Right lobe of liver (tissue), 6 donors: ENCODE measurements around the gene ATP8B2. TPM values are rescaled to one million over a fixed set of nuclear protein-coding genes. Genes with fewer than 3 reads are reported as not detected.

Source experiments
- ATAC-seq, 4 donors: fragments of 200-7000 bp; cut with Tn5 transposase; one replicate each; pipeline ENCODE4 v1.9.1; 2020; ENCODE audit warnings: mild to moderate bottlenecking in 4 of 4, moderate library complexity in 4 of 4
- DNase-seq, 3 donors: peaks; one replicate each; pipeline ENCODE4 v3.0.0-alpha.2; 2020
- H3K27ac ChIP-seq, 3 donors: fragments of 200-600 bp; one replicate each; pipeline ENCODE4 v1.8.0; 2022
- H3K27me3 ChIP-seq, 2 donors: fragments of 200-600 bp; one replicate each; pipeline ENCODE4 v1.8.0; 2022
- H3K36me3 ChIP-seq, 4 donors: fragments of 200-600 bp; sonication (generic) in 1 of 4; one replicate each; pipeline versions ENCODE4 v1.5.1 to v1.8.0; 2017 to 2022; ENCODE audit warnings: control low read depth in 1 of 4
- H3K4me1 ChIP-seq, 4 donors: fragments of 200-600 bp; sonication (generic) in 1 of 4; one replicate each; pipeline versions ENCODE4 v1.5.1 to v1.8.0; 2017 to 2022; ENCODE audit warnings: control low read depth in 1 of 4
- H3K4me3 ChIP-seq, 3 donors: fragments of 200-600 bp; one replicate each; pipeline ENCODE4 v1.8.0; 2022
- H3K9me3 ChIP-seq, 4 donors: fragments of 200-600 bp; sonication (generic) in 1 of 4; one replicate each; pipeline versions ENCODE4 v1.5.1 to v1.8.0; 2017 to 2022; ENCODE audit warnings: control low read depth in 1 of 4
- POLR2A ChIP-seq: fragments of 450-650 bp; IDR thresholded peaks from one replicate; pipeline ENCODE4 v1.6.1; 2017; ENCODE audit warnings: antibody characterized with exemption, mild to moderate bottlenecking
- WGBS: methylation state at CpG from one replicate; pipeline ENCODE4 v1.1.6; 2018; ENCODE audit warnings: low coverage, low lambda C conversion rate; ENCODE audit not compliant: insufficient coverage; ENCODE audit errors: missing lambda C conversion rate; 5-methylcytosine and 5-hydroxymethylcytosine counted together
- intact Hi-C, 2 donors: fragments of 100-400 bp; cut with DNase I; formaldehyde crosslinking; loops; one replicate each; pipeline versions ENCODE4 v1.11.2 to v1.14.1; 2022
- total RNA-seq, 6 experiments: library from RNA; depleted of rRNA in 2 of 6; stranded (reverse); fragments of >200 nt in 2 of 6; fragmentation: NEBNext Ultra II Directional in 3 of 6; extraction: Animal tissue kit (Norgen Biotek cat#: 25700) in 3 of 6; gene quantifications; one replicate each; pipeline versions ENCODE4 v1.1.0 to v1.2.4, GENCODE V29; 2016 to 2023
- TF ChIP-seq, protein P1 (sequence below), 4 donors: fragments of 200-600 bp in 3 of 4; fragments of 450-650 bp in 1 of 4; IDR thresholded peaks; one replicate each; pipeline versions ENCODE4 v1.5.1 to v1.8.0; 2016 to 2022; ENCODE audit warnings: antibody characterized with exemption in 4 of 4, mild to moderate bottlenecking in 2 of 4
- donor health status: DM: no; HTN: yes; CAD: no.
- donor health status: DM: no; HTN: no; CAD: no.
- donor health status: DM: no; HTN: no; CAD: no.
- donor health status: DM: no; HTN: yes; CAD: no.
- donor health status: DM: no; HTN: yes; CAD: no.

Gene ATP8B2
- total RNA-seq, 6 experiments from 2014 or later, result 1.9 to 8.2 (median 3.2) TPM

- no peak overlapping the region for H3K27ac ChIP-seq
- intact Hi-C loops, result no loop called here
- TF ChIP-seq POLR2A, result no peak
- TF ChIP-seq, protein P1, sequence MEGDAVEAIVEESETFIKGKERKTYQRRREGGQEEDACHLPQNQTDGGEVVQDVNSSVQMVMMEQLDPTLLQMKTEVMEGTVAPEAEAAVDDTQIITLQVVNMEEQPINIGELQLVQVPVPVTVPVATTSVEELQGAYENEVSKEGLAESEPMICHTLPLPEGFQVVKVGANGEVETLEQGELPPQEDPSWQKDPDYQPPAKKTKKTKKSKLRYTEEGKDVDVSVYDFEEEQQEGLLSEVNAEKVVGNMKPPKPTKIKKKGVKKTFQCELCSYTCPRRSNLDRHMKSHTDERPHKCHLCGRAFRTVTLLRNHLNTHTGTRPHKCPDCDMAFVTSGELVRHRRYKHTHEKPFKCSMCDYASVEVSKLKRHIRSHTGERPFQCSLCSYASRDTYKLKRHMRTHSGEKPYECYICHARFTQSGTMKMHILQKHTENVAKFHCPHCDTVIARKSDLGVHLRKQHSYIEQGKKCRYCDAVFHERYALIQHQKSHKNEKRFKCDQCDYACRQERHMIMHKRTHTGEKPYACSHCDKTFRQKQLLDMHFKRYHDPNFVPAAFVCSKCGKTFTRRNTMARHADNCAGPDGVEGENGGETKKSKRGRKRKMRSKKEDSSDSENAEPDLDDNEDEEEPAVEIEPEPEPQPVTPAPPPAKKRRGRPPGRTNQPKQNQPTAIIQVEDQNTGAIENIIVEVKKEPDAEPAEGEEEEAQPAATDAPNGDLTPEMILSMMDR (IDR thresholded peaks at IDR 0.05), result no peak
- ATAC-seq (peak in 3 of 4 donors; percentile 27 to 42 (median 41)), DNase-seq (peak in 1 of 3 donors; percentile 51)
- no peaks in the 10 kb centered on the region for H3K27me3 ChIP-seq
- no peaks in the 10 kb centered on the region for H3K9me3 ChIP-seq
- peaks cover 0 to 34% (median 10%) of the 10 kb centered on the region in 4 donors for H3K4me1 ChIP-seq
- no peaks in the 10 kb centered on the region for H3K36me3 ChIP-seq
- 46% methylated on average over 12 of the region's 14 CpGs for WGBS
- no peak overlapping the region for H3K4me3 ChIP-seq
Measured at GRCh38 chr1:154351363-154352068, 26.2 kb downstream of the ATP8B2 start.

GRCh38 chr1:154352245-154352580 lies 26.9 kb downstream of the ATP8B2 start:
- no peaks in the 10 kb centered on the region for H3K36me3 ChIP-seq
- no peaks in the 10 kb centered on the region for H3K27me3 ChIP-seq
- peak overlapping the region; percentile 28 to 52 (median 33) for H3K4me3 ChIP-seq
- no peak for ATAC-seq
- no peaks in the 10 kb centered on the region for H3K9me3 ChIP-seq
- no peak overlapping the region for H3K27ac ChIP-seq
- peaks cover 0 to 34% (median 10%) of the 10 kb centered on the region in 4 donors for H3K4me1 ChIP-seq
- no peak for DNase-seq
- WGBS, result 7% methylated on average over 6 of the region's 9 CpGs
- no peak for TF ChIP-seq POLR2A
- TF ChIP-seq, protein P1 (IDR thresholded peaks at IDR 0.05), result no peak
- intact Hi-C loops, result no loop called here

DNA sequence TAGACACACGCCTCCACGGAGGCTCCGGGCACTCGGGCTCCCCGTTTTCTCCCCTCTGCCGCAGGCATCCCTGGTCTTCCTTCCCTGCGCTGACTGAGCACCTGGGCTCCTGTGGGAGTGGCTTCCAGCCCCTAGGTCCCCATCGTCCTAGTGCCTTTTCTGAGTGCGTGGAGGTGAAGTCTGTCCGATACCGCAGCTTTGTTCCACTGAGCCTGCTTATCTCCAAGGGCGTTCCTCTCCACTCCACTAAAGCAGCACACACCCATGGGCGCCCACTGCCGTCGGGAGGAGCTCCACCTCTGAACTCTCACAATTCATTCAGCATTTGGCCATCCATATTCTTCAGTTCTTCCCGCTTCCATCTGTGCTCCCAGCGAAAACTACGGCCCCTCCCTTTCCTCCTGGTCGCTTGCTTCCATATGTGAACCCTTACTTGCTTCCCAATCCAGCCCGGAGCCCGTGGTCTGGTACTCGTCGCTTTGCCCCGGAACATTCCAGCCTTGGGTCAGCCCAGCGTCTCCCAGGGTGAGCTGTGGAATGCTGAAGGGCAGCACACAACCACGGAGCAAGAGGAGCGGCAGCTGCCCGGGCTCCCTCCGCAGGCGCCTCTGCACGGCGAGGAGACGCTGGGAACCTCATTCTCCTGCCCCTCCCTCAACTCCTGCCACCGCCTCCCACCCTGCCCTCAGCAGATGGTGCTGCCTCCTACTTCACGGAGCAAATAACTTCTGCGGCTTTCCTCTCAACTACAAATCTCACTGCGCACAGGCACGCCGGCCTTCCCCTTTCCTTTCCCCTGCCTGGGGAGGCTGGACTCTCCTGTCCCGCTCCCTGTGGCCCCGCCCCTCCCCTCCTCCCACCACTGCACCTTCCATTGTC lies 27.5 kb downstream of the ATP8B2 start:
- TF ChIP-seq, protein P1 (IDR thresholded peaks at IDR 0.05), result no peak
- no peak for TF ChIP-seq POLR2A
- intact Hi-C loops, result no loop called here
- peak; percentile 61 to 73 (median 68) for DNase-seq
- Histone ChIP-seq H3K27ac (peak overlapping the region in 2 of 3 donors; percentile 11 to 59), H3K4me1 (peaks cover 0 to 34% (median 10%) of the 10 kb centered on the region in 4 donors), H3K36me3 (no peaks in the 10 kb centered on the region), H3K27me3 (no peaks in the 10 kb centered on the region), H3K9me3 (no peaks in the 10 kb centered on the region), H3K4me3 (peak overlapping the region; percentile 28 to 52 (median 33))
- 4% methylated on average over 29 of the region's 41 CpGs for WGBS
- ATAC-seq, result peak; percentile 57 to 67 (median 62)

GRCh38 chr1:154353460-154353904 lies 28.2 kb downstream of the ATP8B2 start:
- 8% methylated on average over 1 of the region's 1 CpG for WGBS
- Histone ChIP-seq H3K27me3 (no peaks in the 10 kb centered on the region), H3K27ac (peak overlapping the region in 1 of 3 donors; percentile 59), H3K4me3 (peak overlapping the region; percentile 28 to 52 (median 33)), H3K36me3 (no peaks in the 10 kb centered on the region), H3K9me3 (no peaks in the 10 kb centered on the region), H3K4me1 (peaks cover 0 to 34% (median 10%) of the 10 kb centered on the region in 4 donors)
- intact Hi-C loops, result no loop called here
- ATAC-seq (peak; percentile 72 to 78 (median 76)), DNase-seq (peak in 1 of 3 donors; percentile 72)
- no peak for TF ChIP-seq POLR2A
- TF ChIP-seq, protein P1 (IDR thresholded peaks at IDR 0.05), result peak in 3 of 4 donors; percentile 25 to 45 (median 35)
